BE2C (cell line): ENCODE data around the gene MAPKAP1.

Source experiments
- DNase-seq: peaks from one replicate; pipeline ENCODE4 v3.0.0-alpha.2; 2020
- H3K27me3 ChIP-seq: fragments of 250-450 bp; sonication (Bioruptor Pico); 2 replicates; pipeline ENCODE4 v1.5.1; 2020; ENCODE audit warnings: mild to moderate bottlenecking
- H3K36me3 ChIP-seq: fragments of 250-450 bp; sonication (Bioruptor Pico); 2 replicates; pipeline ENCODE4 v1.5.1; 2020; ENCODE audit warnings: mild to moderate bottlenecking
- H3K4me1 ChIP-seq: fragments of 250-450 bp; sonication (Bioruptor Pico); 2 replicates; pipeline ENCODE4 v1.5.1; 2020
- H3K4me3 ChIP-seq: 2 replicates; pipeline ENCODE4 v1.5.1; 2011; ENCODE audit warnings: low read depth, low read length
- H3K9me3 ChIP-seq: fragments of 250-450 bp; sonication (Bioruptor Pico); 2 replicates; pipeline ENCODE4 v1.5.1; 2020
- CTCF ChIP-seq: IDR thresholded peaks from 2 replicates; pipeline ENCODE4 v1.5.1; 2012; ENCODE audit warnings: mild to moderate bottlenecking, low read depth, low read length

MAPKAP1 gene

GRCh38 chr9:125638239-125639045 is 68.6 kb downstream of the MAPKAP1 start:
- no peak for TF ChIP-seq CTCF
- no peaks in the 10 kb centered on the region for H3K9me3 ChIP-seq
- H3K36me3 ChIP-seq, result no peaks in the 10 kb centered on the region
- H3K4me3 ChIP-seq, result no peak overlapping the region
- H3K4me1 ChIP-seq, result peaks cover 11% of the 10 kb centered on the region
- no peak for DNase-seq
- no peaks in the 10 kb centered on the region for H3K27me3 ChIP-seq

- no peak for DNase-seq
- Histone ChIP-seq H3K9me3 (no peaks in the 10 kb centered on the region), H3K36me3 (no peaks in the 10 kb centered on the region), H3K4me3 (no peak overlapping the region), H3K27me3 (no peaks in the 10 kb centered on the region), H3K4me1 (peaks cover 11% of the 10 kb centered on the region)
- TF ChIP-seq CTCF, result no peak
Observed at GRCh38 chr9:125637241-125637640, 69.8 kb downstream of the MAPKAP1 start.

DNA sequence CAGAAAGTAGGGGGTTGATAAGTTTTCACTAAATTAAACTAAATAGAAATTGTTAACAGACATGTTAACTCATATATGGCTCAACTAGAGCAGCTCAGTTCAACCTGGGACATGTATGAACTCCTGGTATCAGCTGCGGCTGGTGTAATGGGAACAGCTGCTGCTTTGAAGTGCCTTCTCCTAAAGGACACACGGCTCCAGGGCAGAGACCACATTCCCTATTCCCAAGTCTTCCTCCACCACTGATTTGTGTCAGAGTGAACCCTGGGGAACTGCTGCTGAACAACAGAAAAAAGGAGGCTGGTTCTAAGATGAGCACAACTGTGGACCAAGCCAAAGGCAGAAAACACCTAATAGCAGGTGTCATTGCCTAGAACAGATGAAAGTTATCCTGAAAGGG is 71.1 kb downstream of the MAPKAP1 start:
- no peak overlapping the region for H3K4me3 ChIP-seq
- no peaks in the 10 kb centered on the region for H3K9me3 ChIP-seq
- TF ChIP-seq CTCF, result no peak
- no peaks in the 10 kb centered on the region for H3K27me3 ChIP-seq
- DNase-seq, result peak; percentile 33
- H3K36me3 ChIP-seq, result no peaks in the 10 kb centered on the region
- peaks cover 11% of the 10 kb centered on the region for H3K4me1 ChIP-seq

DNA sequence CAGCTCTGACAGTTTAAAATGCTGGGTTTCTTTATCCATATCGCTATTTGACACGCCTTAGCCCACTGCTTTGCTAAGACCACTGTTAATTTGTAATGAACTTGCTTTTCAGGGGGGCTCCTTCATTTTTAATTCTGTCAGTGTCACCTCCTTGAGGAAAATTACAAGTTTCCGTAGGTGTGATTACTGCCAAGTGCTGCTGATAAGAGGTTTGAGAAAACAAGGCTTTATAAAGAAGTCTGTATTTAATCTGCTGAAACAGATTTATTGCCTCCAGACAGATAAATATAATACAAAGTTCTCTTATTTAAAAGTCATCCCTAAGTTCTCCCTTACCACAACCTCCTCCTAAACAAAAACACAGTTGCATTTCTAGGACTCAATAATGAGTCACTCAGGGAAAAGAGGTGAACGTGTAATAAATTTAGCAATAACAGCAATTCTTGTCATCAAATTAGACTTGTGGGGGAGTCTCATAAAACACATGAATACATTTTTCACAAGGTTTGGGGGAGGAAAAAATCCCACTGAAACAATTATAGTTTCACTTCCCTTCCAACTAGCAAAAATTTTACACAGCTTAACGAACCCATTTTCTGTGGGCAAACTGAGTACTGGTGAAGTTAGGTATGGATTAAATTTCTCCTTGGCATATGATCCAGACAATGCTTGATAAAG is 72.8 kb downstream of the MAPKAP1 start:
- Histone ChIP-seq H3K4me3 (no peak overlapping the region), H3K9me3 (no peaks in the 10 kb centered on the region), H3K4me1 (peaks cover 11% of the 10 kb centered on the region), H3K27me3 (no peaks in the 10 kb centered on the region), H3K36me3 (no peaks in the 10 kb centered on the region)
- no peak for DNase-seq
- no peak for TF ChIP-seq CTCF

GRCh38 chr9:125633116-125633745 is 73.8 kb downstream of the MAPKAP1 start:
- Histone ChIP-seq H3K27me3 (no peaks in the 10 kb centered on the region), H3K9me3 (no peaks in the 10 kb centered on the region), H3K4me3 (no peak overlapping the region), H3K4me1 (peaks cover 11% of the 10 kb centered on the region), H3K36me3 (no peaks in the 10 kb centered on the region)
- DNase-seq, result no peak
- TF ChIP-seq CTCF, result no peak
